ENCODE data around the gene CATSPERE.
A peak's percentile ranks its signal among the peaks of the same experiment; 100 is the strongest.

CATSPERE gene

GRCh38 chr1:244628789-244629188 lies 167.7 kb downstream of the CATSPERE start:
- TF ChIP-seq, protein P1, sequence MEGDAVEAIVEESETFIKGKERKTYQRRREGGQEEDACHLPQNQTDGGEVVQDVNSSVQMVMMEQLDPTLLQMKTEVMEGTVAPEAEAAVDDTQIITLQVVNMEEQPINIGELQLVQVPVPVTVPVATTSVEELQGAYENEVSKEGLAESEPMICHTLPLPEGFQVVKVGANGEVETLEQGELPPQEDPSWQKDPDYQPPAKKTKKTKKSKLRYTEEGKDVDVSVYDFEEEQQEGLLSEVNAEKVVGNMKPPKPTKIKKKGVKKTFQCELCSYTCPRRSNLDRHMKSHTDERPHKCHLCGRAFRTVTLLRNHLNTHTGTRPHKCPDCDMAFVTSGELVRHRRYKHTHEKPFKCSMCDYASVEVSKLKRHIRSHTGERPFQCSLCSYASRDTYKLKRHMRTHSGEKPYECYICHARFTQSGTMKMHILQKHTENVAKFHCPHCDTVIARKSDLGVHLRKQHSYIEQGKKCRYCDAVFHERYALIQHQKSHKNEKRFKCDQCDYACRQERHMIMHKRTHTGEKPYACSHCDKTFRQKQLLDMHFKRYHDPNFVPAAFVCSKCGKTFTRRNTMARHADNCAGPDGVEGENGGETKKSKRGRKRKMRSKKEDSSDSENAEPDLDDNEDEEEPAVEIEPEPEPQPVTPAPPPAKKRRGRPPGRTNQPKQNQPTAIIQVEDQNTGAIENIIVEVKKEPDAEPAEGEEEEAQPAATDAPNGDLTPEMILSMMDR (IDR thresholded peaks at IDR 0.05; ENCODE audit: insufficient read depth, missing control alignments): no peak
- peak; percentile 56 for FAIRE-seq
- DNase-seq (ENCODE audit: insufficient read length, low spot score): no peak

GRCh38 chr1:244633140-244633539 lies 172.1 kb downstream of the CATSPERE start:
- no peak for FAIRE-seq
- DNase-seq (ENCODE audit: insufficient read length, low spot score): no peak
- TF ChIP-seq, protein P1 (IDR thresholded peaks at IDR 0.05; ENCODE audit: insufficient read depth, missing control alignments): no peak

DNA sequence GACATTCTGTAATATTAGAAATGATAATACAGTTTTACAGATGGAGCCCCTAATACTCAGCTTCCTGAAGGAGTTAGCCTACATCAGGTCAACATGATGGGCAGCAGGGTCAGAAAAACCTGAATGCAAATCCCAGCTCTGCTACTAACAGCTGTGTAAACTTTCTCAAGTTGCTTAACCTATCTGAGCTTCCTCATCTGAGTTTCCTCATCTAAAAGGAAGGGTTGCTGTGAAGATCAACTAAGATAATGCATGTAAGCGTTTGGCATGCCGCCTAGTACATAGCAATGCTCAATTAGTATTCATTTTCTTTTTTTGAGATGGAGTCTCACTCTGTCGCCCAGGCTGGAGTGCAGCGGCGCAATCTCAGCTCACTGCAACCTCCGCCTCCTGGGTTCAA lies 173.5 kb downstream of the CATSPERE start:
- FAIRE-seq (no peak), DNase-seq (ENCODE audit: insufficient read length, low spot score) (no peak)

GRCh38 chr1:244636488-244637259 lies 175.6 kb downstream of the CATSPERE start:
- TF ChIP-seq, protein P1 (IDR thresholded peaks at IDR 0.05; ENCODE audit: insufficient read depth, missing control alignments): no peak
- DNase-seq (ENCODE audit: insufficient read length, low spot score) (no peak), FAIRE-seq (no peak)

More for the DNA sequence above, 173.5 kb downstream of the CATSPERE start:
- TF ChIP-seq, protein P1 (IDR thresholded peaks at IDR 0.05; ENCODE audit: insufficient read depth, missing control alignments): no peak

- FAIRE-seq: no peak
- no peak for DNase-seq (ENCODE audit: insufficient read length, low spot score)
- TF ChIP-seq, protein P1 (IDR thresholded peaks at IDR 0.05; ENCODE audit: insufficient read depth, missing control alignments): no peak
These were observed 178.5 kb downstream of the CATSPERE start for GRCh38 chr1:244639561-244639960.

DNA sequence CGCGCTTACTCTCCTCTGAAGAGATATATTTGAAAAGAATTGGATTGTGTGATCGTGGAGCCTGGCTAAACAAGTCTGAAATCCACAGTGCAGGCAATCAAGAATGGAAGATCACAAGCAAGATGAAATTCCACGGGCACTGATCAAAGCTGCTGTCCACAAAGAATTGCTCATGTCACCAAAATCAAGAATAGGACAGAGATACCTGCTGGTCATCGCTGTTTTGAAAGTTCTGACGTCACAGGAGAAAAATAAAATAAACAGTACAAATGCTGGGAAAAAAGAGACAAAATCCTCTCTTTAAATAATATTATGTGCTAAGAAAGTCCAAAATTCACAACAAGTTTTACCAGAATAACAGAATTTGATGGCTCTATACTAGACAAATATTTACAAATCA lies 179.8 kb downstream of the CATSPERE start:
- TF ChIP-seq, protein P1 (IDR thresholded peaks at IDR 0.05; ENCODE audit: insufficient read depth, missing control alignments): no peak
- FAIRE-seq: no peak

DNA sequence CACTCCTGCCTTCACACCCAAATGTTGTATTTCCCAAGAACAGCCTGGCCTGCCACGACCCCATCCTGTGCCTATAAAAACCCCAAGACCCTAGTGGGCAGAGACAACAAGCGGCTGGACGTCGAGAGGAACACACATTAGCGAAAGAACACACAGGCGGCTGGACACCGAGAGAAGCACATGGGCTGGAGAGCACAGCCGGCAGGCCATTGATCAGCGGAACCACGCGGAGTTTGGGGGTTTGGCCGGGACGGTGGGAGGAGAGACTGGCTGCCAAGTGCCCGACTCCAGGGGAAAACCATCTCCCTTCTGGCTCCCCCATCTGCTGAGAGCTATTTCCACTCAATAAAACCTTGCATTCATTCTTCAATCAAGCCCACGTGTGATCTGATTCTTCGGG lies 181.5 kb downstream of the CATSPERE start:
- no peak for FAIRE-seq
- DNase-seq (ENCODE audit: insufficient read length, low spot score): no peak
- TF ChIP-seq, protein P1 (IDR thresholded peaks at IDR 0.05; ENCODE audit: insufficient read depth, missing control alignments): no peak

More for the DNA sequence above, 179.8 kb downstream of the CATSPERE start:
- no peak for DNase-seq (ENCODE audit: insufficient read length, low spot score)

All from D721Med (cell line).